Upper lobe of right lung (tissue), 1 donor: ENCODE measurements around the gene SUPV3L1. TPM values are rescaled to one million over a fixed set of nuclear protein-coding genes. Genes with fewer than 3 reads are reported as not detected.

Experiments used
- ATAC-seq: fragments of 200-7000 bp; cut with Tn5 transposase; one replicate; pipeline ENCODE4 v1.9.1; 2020; ENCODE audit warnings: mild to moderate bottlenecking, moderate library complexity
- DNase-seq: peaks from one replicate; pipeline ENCODE4 v3.0.0-alpha.2; 2020
- H3K27ac ChIP-seq: fragments of 200-600 bp; one replicate; pipeline ENCODE4 v1.8.0; 2022
- H3K27me3 ChIP-seq: fragments of 200-600 bp; one replicate; pipeline ENCODE4 v1.8.0; 2022; ENCODE audit warnings: mild to moderate bottlenecking
- H3K36me3 ChIP-seq: fragments of 200-600 bp; one replicate; pipeline ENCODE4 v1.8.0; 2022
- H3K4me1 ChIP-seq: fragments of 200-600 bp; one replicate; pipeline ENCODE4 v1.8.0; 2022
- H3K4me3 ChIP-seq: fragments of 200-600 bp; one replicate; pipeline ENCODE4 v1.8.0; 2022; ENCODE audit warnings: mild to moderate bottlenecking
- H3K9me3 ChIP-seq: fragments of 200-600 bp; one replicate; pipeline ENCODE4 v1.8.0; 2022
- intact Hi-C: fragments of 100-400 bp; cut with DNase I; formaldehyde crosslinking; loops from one replicate; pipeline ENCODE4 v1.11.0; 2022
- total RNA-seq: library from RNA; stranded (reverse); fragmentation: NEBNext Ultra II Directional; extraction: Animal tissue kit (Norgen Biotek cat#: 25700); gene quantifications from one replicate; pipeline ENCODE4 v1.2.1, GENCODE V29; 2021
- TF ChIP-seq, protein P1 (sequence below): fragments of 200-600 bp; IDR thresholded peaks from one replicate; pipeline ENCODE4 v1.8.0; 2022; ENCODE audit warnings: antibody characterized with exemption
- donor health status: DM: no; HTN: yes; CAD: no; lungs with severe emphysema.

The SUPV3L1 gene
- total RNA-seq, 1 donor from 2014 or later, result 21.0 TPM

DNA sequence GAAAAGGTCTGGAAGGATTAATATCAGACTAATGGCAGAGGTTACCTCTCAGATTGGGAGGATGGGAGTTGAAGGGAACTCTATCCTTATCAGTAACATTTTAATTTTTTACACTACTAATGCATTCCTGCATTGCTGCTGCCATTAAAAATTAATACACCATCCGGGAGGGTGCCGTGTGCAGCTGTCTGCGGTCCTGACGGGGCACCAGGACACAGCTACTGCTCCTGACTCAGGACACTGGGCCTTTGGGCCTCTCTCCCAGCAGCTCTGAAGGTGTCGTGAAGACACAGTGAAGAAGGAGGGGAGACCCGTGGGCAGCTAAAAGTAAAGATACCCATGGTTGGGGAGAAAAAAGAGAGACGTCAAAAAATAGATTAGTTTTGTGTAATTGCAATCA lies 74.8 kb downstream of the SUPV3L1 start:
- no peak for DNase-seq
- no peak overlapping the region for H3K4me3 ChIP-seq
- TF ChIP-seq, protein P1, sequence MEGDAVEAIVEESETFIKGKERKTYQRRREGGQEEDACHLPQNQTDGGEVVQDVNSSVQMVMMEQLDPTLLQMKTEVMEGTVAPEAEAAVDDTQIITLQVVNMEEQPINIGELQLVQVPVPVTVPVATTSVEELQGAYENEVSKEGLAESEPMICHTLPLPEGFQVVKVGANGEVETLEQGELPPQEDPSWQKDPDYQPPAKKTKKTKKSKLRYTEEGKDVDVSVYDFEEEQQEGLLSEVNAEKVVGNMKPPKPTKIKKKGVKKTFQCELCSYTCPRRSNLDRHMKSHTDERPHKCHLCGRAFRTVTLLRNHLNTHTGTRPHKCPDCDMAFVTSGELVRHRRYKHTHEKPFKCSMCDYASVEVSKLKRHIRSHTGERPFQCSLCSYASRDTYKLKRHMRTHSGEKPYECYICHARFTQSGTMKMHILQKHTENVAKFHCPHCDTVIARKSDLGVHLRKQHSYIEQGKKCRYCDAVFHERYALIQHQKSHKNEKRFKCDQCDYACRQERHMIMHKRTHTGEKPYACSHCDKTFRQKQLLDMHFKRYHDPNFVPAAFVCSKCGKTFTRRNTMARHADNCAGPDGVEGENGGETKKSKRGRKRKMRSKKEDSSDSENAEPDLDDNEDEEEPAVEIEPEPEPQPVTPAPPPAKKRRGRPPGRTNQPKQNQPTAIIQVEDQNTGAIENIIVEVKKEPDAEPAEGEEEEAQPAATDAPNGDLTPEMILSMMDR, result no peak
- no peak overlapping the region for H3K27ac ChIP-seq
- ATAC-seq, result no peak
- no peaks in the 10 kb centered on the region for H3K9me3 ChIP-seq
- no peaks in the 10 kb centered on the region for H3K4me1 ChIP-seq
- intact Hi-C loops, result no loop called here
- peaks cover 3% of the 10 kb centered on the region for H3K36me3 ChIP-seq
- no peaks in the 10 kb centered on the region for H3K27me3 ChIP-seq

Other genes starting within 250 kb of the SUPV3L1 start
- gene DDX21, start 224.1 kb upstream of the SUPV3L1 start, total RNA-seq, result 56.0 TPM
- 21.4 TPM for gene KIFBP, start 191.4 kb upstream of the SUPV3L1 start, total RNA-seq
- gene SRGN, start 92.1 kb upstream of the SUPV3L1 start, total RNA-seq, result 225 TPM
- 51.5 TPM for gene VPS26A, start 56.1 kb upstream of the SUPV3L1 start, total RNA-seq
- 9.6 TPM for gene HKDC1, start 40.1 kb downstream of the SUPV3L1 start, total RNA-seq
- 84.0 TPM for gene HK1, start 98.3 kb downstream of the SUPV3L1 start, total RNA-seq
- 0.90 TPM for gene TACR2, start 236.7 kb downstream of the SUPV3L1 start, total RNA-seq